Right hindlimb (tissue), 1 donor: ENCODE results near the gene ADAMTS2.
"Not testable (repeated sequence)": the region's sequence is repeated elsewhere in the genome, so short reads cannot be mapped to it uniquely, and the experiment has no call there.

ENCODE experiments used
- DNase-seq: peaks from one replicate; pipeline ENCODE4 v3.0.0-alpha.2; 2018

Gene ADAMTS2

GRCh38 chr5:179324316-179324715 is 20.9 kb downstream of the ADAMTS2 start:
- DNase-seq: not testable (repeated sequence)

DNA sequence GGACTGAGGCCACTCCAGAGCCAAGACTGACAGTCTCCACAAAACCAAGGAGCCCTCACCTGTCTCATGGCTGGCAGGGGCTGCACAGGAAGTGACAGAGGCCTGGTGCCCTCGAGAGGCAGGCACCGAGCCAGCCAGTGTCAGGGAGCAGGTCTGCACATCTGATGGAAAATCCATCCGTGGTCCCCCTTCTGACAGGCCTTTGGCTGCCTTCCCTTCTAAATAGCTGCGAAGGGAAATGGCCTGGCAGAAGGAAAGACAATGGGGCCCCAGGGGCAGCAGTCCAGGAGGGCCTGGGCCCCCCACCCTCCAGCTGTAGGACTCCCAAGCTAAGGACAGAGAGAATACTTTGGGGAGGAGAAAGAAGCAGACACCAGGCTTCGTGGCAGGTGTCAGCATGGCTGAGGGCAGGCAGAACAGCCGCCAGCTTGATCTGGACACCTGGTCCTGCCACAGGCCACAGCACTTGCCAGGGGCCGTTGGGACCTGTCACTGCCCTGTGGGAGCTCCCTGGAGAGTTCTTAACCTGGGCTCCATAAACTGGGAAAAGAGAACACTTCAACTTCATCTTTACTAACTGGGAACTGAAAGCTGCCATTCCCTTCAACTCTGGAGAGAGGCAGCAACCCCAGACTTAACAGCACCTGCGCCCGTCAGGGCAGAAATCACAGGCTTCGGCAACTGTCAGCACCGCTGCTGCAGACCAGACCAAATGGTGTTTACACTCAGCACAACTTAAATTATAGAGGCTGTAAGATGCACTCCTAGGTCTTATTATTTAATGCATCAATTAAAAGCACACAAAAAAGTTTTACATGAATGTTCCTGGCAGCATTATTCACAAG is 22.0 kb downstream of the ADAMTS2 start:
- DNase-seq: peak; percentile 47

GRCh38 chr5:179322071-179323025 is 22.9 kb downstream of the ADAMTS2 start:
- DNase-seq: peak; percentile 43

DNA sequence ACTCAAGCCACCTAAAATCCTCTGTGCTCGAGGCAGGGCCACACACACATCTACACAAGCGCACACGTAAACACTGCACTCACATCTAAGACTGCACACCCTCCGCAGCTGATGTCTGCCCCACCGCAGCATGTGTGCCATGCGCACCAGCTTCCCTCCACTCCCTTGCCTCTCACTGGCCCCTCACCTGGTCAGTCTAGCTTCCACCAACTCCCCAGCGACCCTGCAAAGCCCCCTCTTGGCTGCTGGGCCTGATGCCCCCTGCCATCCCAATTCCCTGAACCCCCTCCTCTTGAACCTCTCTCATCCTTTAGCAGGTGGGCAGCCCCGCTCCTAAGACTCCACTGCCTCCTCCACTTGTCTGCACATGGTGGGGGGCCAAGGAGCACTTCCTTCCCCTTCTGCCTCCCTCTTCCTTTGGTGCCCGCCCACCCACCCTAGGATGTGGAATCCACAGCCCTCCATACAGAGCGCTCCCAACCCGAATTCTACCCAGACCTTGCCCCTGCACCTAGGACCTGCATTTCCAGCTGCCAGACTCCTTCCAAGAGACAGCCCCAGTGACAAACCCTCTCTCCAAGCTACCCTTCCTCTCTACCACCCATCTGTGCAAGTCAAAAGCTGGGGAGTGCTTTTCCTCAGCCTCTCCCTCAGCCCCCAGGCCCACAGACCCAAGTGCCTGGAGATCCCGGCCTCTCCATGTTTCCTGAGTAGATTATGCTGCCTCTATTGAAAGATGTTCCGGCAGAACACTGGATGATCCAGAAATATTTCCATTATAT is 23.9 kb downstream of the ADAMTS2 start:
- DNase-seq: peak; percentile 17

GRCh38 chr5:179319741-179320281 is 25.4 kb downstream of the ADAMTS2 start:
- DNase-seq: peak; percentile 51

GRCh38 chr5:179319123-179319522 is 26.1 kb downstream of the ADAMTS2 start:
- DNase-seq: peak; percentile 6

- DNase-seq: peak; percentile 69
Observed at GRCh38 chr5:179318221-179318955, 26.9 kb downstream of the ADAMTS2 start.

DNA sequence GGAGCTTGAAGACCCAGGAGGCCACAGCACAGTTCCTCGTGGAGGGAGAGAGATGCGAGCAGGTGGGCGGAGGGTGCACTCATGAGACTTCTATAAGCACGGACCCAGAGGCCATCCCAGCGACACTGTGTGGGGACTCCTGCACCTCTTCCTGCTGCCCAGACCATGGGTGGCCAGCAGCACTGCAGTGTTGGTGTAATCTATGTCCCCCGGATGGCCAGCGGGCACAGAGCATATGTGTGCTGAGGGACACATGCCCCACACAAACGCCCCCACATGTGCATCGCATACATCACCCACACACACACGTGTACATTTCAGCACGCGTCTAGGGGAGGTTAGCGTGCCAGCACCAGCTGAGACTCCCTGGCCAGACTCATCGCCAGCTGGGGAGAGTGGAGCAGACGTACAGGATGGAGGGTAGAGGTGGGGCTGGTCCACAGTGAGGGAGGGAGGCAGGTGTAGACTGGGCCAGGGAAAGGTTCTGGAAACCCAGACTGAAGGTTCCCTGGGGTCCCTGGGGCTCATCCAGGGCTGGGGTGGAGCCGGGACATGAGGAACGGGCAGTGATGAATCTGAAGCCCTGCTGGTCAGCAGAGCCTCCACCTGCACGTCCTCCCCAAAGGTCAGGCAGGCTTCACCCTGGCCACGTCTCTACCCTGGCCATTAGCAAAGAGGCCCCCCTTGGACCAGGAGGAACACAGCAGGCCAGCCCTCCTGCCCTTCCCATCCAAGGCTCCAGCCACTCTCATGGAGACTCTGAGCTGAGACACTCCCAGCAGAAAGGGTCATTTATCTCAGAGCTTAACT is 27.6 kb downstream of the ADAMTS2 start:
- peak; percentile 17 for DNase-seq

- peak; percentile 57 for DNase-seq
Observed at GRCh38 chr5:179316982-179317381, 28.3 kb downstream of the ADAMTS2 start.

GRCh38 chr5:179316111-179316551 is 29.1 kb downstream of the ADAMTS2 start:
- DNase-seq: peak; percentile 22

DNA sequence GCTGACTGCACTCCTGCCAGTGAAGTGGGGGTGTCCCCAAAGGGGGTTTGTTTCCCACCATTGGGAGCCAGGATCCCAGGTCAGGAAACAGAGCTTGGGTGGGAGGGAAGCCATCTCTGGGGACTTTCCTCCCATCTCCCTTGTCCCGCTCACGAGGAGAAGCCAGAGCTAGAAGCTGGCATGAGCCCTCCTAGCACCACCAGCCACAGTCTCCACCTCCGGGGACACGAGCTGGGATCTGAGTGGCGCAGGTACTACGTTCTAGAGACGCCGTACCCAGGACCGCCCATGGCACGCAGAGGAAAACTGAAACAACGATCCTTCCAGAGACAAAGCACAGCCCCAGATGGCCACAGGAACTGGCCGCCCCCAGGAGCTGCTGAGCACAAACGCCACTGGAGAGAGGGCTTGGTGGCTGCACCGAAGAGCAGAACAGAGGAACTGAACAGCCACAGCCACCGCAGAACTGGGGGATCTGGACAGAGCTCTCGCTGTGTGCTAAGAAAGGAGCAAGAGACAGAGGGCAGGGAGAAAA is 29.8 kb downstream of the ADAMTS2 start:
- DNase-seq: no peak

DNA sequence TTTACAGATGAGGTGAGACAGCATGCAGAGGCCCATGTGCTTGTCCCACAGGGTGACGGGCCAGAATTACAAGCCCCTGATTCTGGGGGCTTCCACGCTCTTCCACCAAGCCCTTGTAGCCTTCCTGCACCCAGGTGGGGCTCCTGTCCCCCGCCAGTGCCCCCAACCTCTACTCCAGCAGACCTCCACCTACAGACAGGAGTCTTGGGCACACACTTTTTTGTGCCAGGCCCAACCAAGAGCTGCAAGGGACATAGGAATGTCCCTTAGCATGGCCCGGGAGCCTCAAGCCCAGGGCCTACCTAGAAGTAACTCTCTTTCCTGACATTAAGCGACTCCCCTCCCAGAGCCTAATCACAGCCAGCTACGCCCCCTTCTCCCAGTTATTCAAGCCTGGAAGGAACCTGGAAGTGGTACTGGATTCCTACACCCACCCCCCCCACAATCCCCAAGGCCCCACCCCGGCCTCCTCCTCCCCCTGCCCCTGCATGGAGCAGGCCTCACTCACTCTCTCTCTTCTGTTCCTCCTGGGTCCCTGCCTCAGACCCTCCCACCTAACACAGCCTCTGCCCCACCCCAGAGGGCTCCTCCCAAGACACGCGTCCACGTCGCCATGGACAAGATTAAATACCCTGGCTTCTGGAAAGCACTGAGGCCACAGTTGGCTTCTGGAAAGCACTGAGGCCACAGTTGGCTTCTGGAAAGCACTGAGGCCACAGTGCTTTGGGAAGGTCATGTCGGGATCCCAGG is 30.5 kb downstream of the ADAMTS2 start:
- peak; percentile 29 for DNase-seq

DNA sequence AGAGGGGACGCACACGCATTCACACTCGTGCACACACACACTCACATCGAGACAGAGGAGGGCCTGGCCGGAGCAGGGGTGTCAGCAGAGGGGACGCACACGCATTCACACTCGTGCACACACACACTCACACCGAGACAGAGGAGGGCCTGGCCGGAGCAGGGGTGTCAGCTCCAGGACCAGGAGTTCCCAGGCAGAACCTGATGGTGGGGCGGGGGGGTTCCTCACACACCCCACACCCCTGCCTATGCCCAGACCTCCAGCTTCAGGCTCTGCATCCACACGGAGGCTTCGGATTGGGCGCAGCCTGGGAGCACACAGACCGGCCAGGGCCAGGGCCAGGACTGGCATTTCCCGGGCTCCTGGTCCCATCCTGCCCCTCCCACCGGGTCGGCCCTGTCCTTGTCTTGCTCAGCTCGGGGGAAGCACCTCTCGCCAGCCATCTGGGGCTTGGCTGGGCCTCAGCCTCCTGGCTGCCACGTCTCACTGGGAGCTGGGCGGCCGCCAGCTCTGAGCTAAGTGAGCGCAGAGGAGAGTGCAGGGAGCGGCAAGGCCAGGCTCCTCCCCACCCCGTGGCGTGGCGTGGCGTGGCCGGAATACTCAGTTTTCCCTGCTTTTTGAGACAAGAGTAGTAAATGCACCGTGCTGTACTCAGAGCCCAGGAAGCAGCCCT is 31.3 kb downstream of the ADAMTS2 start:
- DNase-seq: peak; percentile 93

- peak; percentile 14 for DNase-seq
Observed at GRCh38 chr5:179312557-179313235, 32.6 kb downstream of the ADAMTS2 start.

DNA sequence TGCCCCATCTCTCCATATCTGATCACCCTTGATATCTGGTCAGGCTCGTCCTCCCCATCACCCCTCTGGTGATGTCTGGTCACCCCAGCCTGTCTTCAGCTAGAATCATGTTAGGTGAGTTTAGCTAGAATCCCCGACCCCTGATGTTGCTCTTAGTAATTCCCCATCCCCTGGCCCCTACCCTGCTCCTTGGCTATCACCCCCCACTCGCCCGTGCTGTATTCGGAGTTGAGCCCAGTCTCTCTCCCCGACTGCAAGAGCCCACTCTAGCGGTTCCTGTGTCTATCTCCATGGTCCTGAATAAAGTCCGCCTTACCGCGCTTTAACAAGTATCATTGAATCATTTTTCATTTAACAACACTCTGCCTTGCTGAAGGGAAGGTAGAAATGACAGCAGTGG is 33.7 kb downstream of the ADAMTS2 start:
- peak; percentile 4 for DNase-seq

DNA sequence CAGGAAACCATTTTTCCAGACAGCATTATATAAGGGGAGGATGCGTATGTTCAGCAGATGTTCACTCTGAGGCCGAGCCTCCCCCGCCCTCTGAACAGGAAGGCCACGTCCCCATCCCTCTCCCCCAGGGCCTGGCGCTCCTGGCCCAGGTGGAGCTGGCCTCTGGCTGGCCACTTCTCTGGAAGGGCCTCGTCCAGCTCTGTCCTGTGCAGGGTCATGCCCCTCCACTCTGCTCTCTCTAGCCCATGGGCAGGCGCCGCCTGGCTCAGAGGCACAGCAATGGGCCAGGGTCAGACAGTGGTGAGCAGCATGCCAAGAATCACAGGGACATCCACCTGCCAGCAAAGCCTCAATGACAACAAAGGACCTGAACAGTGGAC is 34.2 kb downstream of the ADAMTS2 start:
- DNase-seq: peak; percentile 18

DNA sequence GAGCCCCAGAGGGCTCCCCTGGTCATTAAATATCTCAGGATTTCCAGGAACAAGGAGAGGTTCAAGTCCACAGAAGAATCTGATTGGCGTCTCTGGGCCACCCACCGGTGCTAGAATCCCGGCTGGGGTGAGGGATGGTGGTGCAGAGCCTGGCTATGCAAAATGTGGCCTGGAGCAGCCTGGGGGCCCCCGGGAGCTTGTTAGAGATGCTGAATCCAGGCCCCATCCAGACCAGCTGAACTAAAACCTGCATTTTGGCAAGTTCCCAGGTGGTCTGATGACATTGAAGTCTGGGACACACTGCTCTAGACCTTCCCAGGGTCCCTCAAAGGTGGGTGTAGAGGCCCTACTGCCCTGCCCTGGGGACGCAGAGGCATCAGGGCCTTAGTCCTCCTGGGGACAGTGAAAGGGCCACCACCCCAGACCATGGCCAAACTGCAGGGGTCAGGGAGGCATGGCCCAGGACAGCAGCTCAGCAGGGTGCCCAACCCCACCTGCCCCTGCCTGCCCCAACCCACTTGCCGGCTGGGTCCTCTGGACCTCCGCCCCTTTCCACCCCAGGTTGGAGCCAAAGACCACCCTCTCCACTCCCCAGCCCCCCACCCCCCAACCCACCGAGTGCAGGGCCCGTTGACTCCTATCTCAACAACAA is 34.7 kb downstream of the ADAMTS2 start:
- DNase-seq: peak; percentile 19

GRCh38 chr5:179309751-179310320 is 35.4 kb downstream of the ADAMTS2 start:
- peak; percentile 12 for DNase-seq
